Chondrocyte (in vitro differentiated cells): Measurements from ENCODE around the gene SEC16A. TPM values are rescaled to one million over a fixed set of nuclear protein-coding genes. Genes with fewer than 3 reads are reported as not detected.

Source experiments
- DNase-seq: peaks from one replicate; pipeline ENCODE4 v3.0.0; 2021; ENCODE audit warnings: mixed read lengths, low spot score
- H3K27ac Mint-ChIP-seq: one replicate; pipeline ENCODE4 v1.8.0; 2021; ENCODE audit warnings: mild to moderate bottlenecking, moderate library complexity, mixed read lengths; ENCODE audit not compliant: unreplicated experiment
- H3K27me3 Mint-ChIP-seq: 2 replicates; pipeline ENCODE4 v1.8.0; 2021; ENCODE audit warnings: low read depth, mixed read lengths
- H3K36me3 Mint-ChIP-seq: 2 replicates; pipeline ENCODE4 v1.8.0; 2021; ENCODE audit warnings: low read depth, mixed read lengths
- H3K4me1 Mint-ChIP-seq: 2 replicates; pipeline ENCODE4 v1.8.0; 2021; ENCODE audit warnings: low read depth, mild to moderate bottlenecking, mixed read lengths
- H3K4me3 Mint-ChIP-seq: one replicate; pipeline ENCODE4 v1.8.0; 2021; ENCODE audit warnings: mild to moderate bottlenecking, moderate library complexity, mixed read lengths; ENCODE audit not compliant: unreplicated experiment
- H3K9me3 Mint-ChIP-seq: 2 replicates; pipeline ENCODE4 v1.8.0; 2021; ENCODE audit warnings: low read depth, mixed read lengths
- CTCF ChIP-seq: fragments of 200-600 bp; sonication (generic); IDR thresholded peaks from 2 replicates; pipeline ENCODE4 v1.5.0; 2021; ENCODE audit warnings: antibody characterized with exemption, mild to moderate bottlenecking, moderate library complexity
- total RNA-seq: library from RNA; stranded (reverse); gene quantifications from 3 replicates; pipeline ENCODE4 v1.2.1, GENCODE V29; 2021

The SEC16A gene
- total RNA-seq, 1 donor from 2014 or later: 91.7 TPM

GRCh38 chr9:136481558-136481957, 1.3 kb downstream of the SEC16A start:
- Mint-ChIP-seq H3K9me3 (no peaks in the 10 kb centered on the region), H3K4me1 (peaks cover 28% of the 10 kb centered on the region), H3K27me3 (no peaks in the 10 kb centered on the region), H3K27ac (peak overlapping the region; percentile 93), H3K4me3 (peak overlapping the region; percentile 95), H3K36me3 (no peaks in the 10 kb centered on the region)
- DNase-seq: no peak
- no peak for TF ChIP-seq CTCF

GRCh38 chr9:136476369-136477150, 6.3 kb downstream of the SEC16A start:
- Mint-ChIP-seq H3K27ac (no peak overlapping the region), H3K27me3 (no peaks in the 10 kb centered on the region), H3K36me3 (peaks cover 16% of the 10 kb centered on the region), H3K4me1 (peaks cover 20% of the 10 kb centered on the region), H3K9me3 (no peaks in the 10 kb centered on the region), H3K4me3 (no peak overlapping the region)
- no peak for DNase-seq
- no peak for TF ChIP-seq CTCF

GRCh38 chr9:136474974-136475865, 7.6 kb downstream of the SEC16A start:
- no peaks in the 10 kb centered on the region for H3K27me3 Mint-ChIP-seq
- no peaks in the 10 kb centered on the region for H3K9me3 Mint-ChIP-seq
- no peak for TF ChIP-seq CTCF
- no peak for DNase-seq
- H3K27ac Mint-ChIP-seq: no peak overlapping the region
- peaks cover 18% of the 10 kb centered on the region for H3K36me3 Mint-ChIP-seq
- H3K4me3 Mint-ChIP-seq: no peak overlapping the region
- H3K4me1 Mint-ChIP-seq: peaks cover 8% of the 10 kb centered on the region

GRCh38 chr9:136474021-136474640, 8.7 kb downstream of the SEC16A start:
- no peak for TF ChIP-seq CTCF
- no peak overlapping the region for H3K4me3 Mint-ChIP-seq
- peaks cover 4% of the 10 kb centered on the region for H3K4me1 Mint-ChIP-seq
- peaks cover 23% of the 10 kb centered on the region for H3K36me3 Mint-ChIP-seq
- no peaks in the 10 kb centered on the region for H3K27me3 Mint-ChIP-seq
- no peaks in the 10 kb centered on the region for H3K9me3 Mint-ChIP-seq
- no peak overlapping the region for H3K27ac Mint-ChIP-seq
- DNase-seq: no peak

GRCh38 chr9:136473354-136473721, 9.5 kb downstream of the SEC16A start:
- no peak for TF ChIP-seq CTCF
- no peak overlapping the region for H3K27ac Mint-ChIP-seq
- H3K4me1 Mint-ChIP-seq: no peaks in the 10 kb centered on the region
- H3K27me3 Mint-ChIP-seq: no peaks in the 10 kb centered on the region
- peaks cover 25% of the 10 kb centered on the region for H3K36me3 Mint-ChIP-seq
- H3K4me3 Mint-ChIP-seq: no peak overlapping the region
- no peaks in the 10 kb centered on the region for H3K9me3 Mint-ChIP-seq
- DNase-seq: no peak
